ENCODE data around the gene ZNF445.

ZNF445 gene

DNA sequence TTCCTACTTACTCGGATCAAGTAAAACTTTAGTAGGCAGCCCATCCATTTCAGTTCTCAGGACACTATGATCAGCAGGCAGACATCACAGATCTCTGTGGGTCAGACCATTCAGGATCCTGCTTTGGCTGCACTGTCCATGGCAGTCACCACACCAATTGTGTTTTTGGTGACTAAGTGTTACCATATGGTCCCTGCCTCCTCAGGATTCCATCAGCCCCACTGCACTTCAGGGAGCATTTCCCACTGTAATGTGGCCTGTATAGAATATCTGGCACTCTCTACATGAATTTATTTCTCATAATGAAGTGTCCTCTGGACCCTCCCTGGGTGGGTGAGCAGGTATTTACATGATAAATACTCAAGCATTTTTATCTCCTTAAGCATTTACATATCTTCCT lies 41.3 kb downstream of the ZNF445 start:
- no peak overlapping the region for H3K27ac ChIP-seq (ENCODE audit: low read depth, low read length)
- H3K79me2 ChIP-seq (ENCODE audit: control insufficient read depth, insufficient read depth, low read length, unreplicated experiment), result no peaks in the 10 kb centered on the region
- no peaks in the 10 kb centered on the region for H3K36me3 ChIP-seq (ENCODE audit: insufficient read depth, low read length)
- H3K27me3 ChIP-seq (ENCODE audit: insufficient read depth, low read length), result no peaks in the 10 kb centered on the region
- no peak overlapping the region for H2AFZ ChIP-seq (ENCODE audit: low read length, unreplicated experiment)
- H3K4me3 ChIP-seq (ENCODE audit: low read depth, low read length), result no peak overlapping the region
- peaks cover 18% of the 10 kb centered on the region for H3K4me1 ChIP-seq (ENCODE audit: control insufficient read depth, insufficient read depth, low read length, unreplicated experiment)

DNA sequence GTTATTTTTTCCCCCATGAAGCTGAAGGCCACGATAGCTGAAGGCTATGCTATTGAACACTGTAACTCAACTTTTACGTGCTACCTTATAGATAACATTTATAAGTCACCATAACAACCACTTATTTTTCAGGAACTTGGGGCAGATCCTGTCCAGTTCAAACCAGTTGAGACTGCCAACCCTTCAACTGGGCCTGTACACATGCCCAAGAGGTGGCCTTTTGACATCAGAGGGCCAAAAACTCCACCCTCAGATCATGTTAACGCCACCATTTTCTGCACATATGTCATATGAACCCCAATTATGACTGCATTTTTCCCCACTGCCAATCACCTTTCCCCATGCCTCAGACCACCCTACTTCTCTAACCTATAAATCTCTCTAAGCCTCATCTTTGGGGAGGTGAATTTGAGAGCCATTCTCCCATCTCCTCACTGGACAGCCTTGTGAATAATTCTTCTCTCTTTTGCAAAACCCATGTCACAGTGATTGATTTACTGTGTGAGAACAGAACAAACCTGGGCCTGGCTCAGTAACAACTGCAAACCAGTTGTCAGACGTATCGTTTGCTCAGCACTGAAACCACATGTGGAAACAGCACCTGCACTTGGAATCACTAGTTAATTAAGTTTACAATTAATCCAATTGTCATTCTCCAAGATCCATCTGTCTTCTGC lies 42.5 kb downstream of the ZNF445 start:
- peaks cover 10% of the 10 kb centered on the region for H3K4me1 ChIP-seq (ENCODE audit: control insufficient read depth, insufficient read depth, low read length, unreplicated experiment)
- no peaks in the 10 kb centered on the region for H3K79me2 ChIP-seq (ENCODE audit: control insufficient read depth, insufficient read depth, low read length, unreplicated experiment)

DNA sequence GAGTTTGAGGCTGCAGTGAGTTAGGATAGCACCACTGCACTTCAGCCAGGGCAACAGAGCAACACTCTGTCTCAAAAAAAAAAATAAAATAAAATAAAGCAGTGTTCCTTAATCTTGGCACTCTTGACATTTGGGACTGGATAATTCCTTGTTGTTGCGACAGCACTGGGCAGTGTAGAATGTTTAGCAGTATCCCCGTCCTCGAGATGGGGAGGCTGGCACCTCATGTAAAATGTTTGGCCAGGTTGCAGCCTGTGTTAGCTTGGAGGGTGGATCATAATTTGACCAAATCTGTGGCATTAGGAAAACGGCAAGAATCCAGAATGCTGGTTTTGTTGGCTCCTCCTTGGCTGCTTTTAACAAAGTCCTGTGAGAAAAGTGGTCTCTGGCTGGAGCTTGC lies 47.0 kb downstream of the ZNF445 start:
- H3K27ac ChIP-seq (ENCODE audit: low read depth, low read length), result no peak overlapping the region
- H3K36me3 ChIP-seq (ENCODE audit: insufficient read depth, low read length), result no peaks in the 10 kb centered on the region
- no peaks in the 10 kb centered on the region for H3K4me1 ChIP-seq (ENCODE audit: control insufficient read depth, insufficient read depth, low read length, unreplicated experiment)
- no peaks in the 10 kb centered on the region for H3K79me2 ChIP-seq (ENCODE audit: control insufficient read depth, insufficient read depth, low read length, unreplicated experiment)
- no peaks in the 10 kb centered on the region for H3K27me3 ChIP-seq (ENCODE audit: insufficient read depth, low read length)
- H2AFZ ChIP-seq (ENCODE audit: low read length, unreplicated experiment), result no peak overlapping the region
- H3K4me3 ChIP-seq (ENCODE audit: low read depth, low read length), result no peak overlapping the region

More for the DNA sequence above, 42.5 kb downstream of the ZNF445 start:
- H2AFZ ChIP-seq (ENCODE audit: low read length, unreplicated experiment), result no peak overlapping the region
- no peaks in the 10 kb centered on the region for H3K27me3 ChIP-seq (ENCODE audit: insufficient read depth, low read length)
- no peak overlapping the region for H3K27ac ChIP-seq (ENCODE audit: low read depth, low read length)
- H3K4me3 ChIP-seq (ENCODE audit: low read depth, low read length), result no peak overlapping the region
- H3K36me3 ChIP-seq (ENCODE audit: insufficient read depth, low read length), result no peaks in the 10 kb centered on the region

DNA sequence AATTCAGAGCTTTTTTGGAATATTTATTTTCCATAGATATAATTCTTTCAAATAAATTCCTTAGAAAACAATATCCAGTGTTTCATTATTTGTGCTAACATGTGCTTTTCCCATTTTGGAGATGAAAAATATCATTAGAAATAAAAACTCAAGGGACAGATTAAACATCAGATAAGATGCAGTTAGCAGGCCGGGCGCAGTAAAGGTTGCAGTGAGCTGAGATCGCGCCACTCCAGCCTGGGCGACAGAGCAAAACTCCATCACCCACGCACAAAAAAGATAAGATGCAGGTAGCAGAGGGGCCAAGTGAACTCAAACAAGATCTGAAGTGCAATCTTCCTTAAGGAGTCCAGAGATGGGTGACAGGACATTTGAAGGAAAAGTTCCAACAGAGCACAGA lies 48.0 kb downstream of the ZNF445 start:
- Histone ChIP-seq H3K27ac (ENCODE audit: low read depth, low read length) (no peak overlapping the region), H3K79me2 (ENCODE audit: control insufficient read depth, insufficient read depth, low read length, unreplicated experiment) (no peaks in the 10 kb centered on the region), H3K4me3 (ENCODE audit: low read depth, low read length) (no peak overlapping the region), H3K4me1 (ENCODE audit: control insufficient read depth, insufficient read depth, low read length, unreplicated experiment) (no peaks in the 10 kb centered on the region), H3K27me3 (ENCODE audit: insufficient read depth, low read length) (no peaks in the 10 kb centered on the region), H3K36me3 (ENCODE audit: insufficient read depth, low read length) (no peaks in the 10 kb centered on the region), H2AFZ (ENCODE audit: low read length, unreplicated experiment) (no peak overlapping the region)

DNA sequence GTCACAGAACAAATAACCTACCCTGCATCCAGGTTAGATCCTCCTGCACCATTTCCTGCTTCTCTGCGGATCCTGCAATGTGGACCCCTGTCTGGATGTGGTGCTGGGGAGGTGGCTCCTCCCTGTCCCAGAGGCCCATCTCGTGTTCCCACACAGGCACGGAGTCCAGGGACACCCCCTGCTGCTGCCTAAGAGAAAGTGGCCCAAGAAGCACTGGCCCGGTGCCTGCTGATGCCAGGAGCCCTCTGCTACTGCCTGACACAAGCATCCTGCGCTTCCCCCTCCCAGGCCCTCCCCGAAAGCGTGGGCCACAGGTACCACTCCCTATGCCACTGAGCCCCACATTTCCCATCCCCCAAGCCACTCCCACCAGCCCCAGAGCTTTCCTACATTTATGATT lies 48.6 kb downstream of the ZNF445 start:
- Histone ChIP-seq H3K27ac (ENCODE audit: low read depth, low read length) (no peak overlapping the region), H3K36me3 (ENCODE audit: insufficient read depth, low read length) (no peaks in the 10 kb centered on the region), H2AFZ (ENCODE audit: low read length, unreplicated experiment) (no peak overlapping the region), H3K79me2 (ENCODE audit: control insufficient read depth, insufficient read depth, low read length, unreplicated experiment) (no peaks in the 10 kb centered on the region), H3K27me3 (ENCODE audit: insufficient read depth, low read length) (no peaks in the 10 kb centered on the region), H3K4me1 (ENCODE audit: control insufficient read depth, insufficient read depth, low read length, unreplicated experiment) (no peaks in the 10 kb centered on the region), H3K4me3 (ENCODE audit: low read depth, low read length) (no peak overlapping the region)

DNA sequence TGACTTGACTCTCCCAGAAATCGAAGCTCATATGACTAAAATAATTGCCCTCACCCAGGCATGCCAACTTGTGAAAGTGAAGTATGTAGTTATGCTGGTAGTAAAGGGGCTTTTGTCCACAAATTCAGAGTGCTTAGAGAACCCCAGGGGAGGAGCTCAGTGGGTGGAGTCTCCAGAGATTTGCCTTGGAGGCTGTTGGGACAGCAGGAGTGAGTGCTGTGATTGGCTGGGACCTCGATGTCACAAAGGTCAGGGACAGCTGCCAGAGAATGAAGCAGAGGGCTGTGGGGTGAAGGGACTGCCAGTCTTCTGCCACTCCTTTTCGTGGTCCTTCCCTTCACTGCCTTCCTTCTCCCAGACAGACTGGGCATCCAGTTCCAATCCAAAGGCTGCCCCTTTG lies 49.8 kb downstream of the ZNF445 start:
- Histone ChIP-seq H3K4me1 (ENCODE audit: control insufficient read depth, insufficient read depth, low read length, unreplicated experiment) (no peaks in the 10 kb centered on the region), H3K36me3 (ENCODE audit: insufficient read depth, low read length) (no peaks in the 10 kb centered on the region), H3K79me2 (ENCODE audit: control insufficient read depth, insufficient read depth, low read length, unreplicated experiment) (no peaks in the 10 kb centered on the region), H3K4me3 (ENCODE audit: low read depth, low read length) (no peak overlapping the region), H3K27me3 (ENCODE audit: insufficient read depth, low read length) (no peaks in the 10 kb centered on the region), H3K27ac (ENCODE audit: low read depth, low read length) (no peak overlapping the region), H2AFZ (ENCODE audit: low read length, unreplicated experiment) (no peak overlapping the region)

DNA sequence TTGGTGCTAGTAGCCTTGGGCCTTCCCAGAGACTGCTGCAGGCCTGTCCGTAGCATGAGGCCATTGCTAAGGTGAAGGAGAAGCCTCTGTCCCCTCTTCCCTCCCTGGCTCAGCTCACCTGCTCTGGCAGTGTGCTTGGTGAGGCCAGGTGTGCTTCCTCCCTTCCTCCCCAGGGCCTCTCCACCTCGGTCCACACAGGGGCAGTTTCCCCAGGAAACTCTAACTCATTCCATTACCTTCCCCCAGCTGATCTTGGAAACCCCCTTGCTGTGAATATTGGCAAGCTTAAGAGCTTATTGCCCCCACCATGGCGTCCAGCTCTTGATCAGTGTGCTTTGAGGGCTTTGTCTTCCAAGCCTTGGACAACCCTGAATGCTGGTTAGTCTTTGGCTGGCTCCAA lies 52.7 kb downstream of the ZNF445 start:
- Histone ChIP-seq H2AFZ (ENCODE audit: low read length, unreplicated experiment) (no peak overlapping the region), H3K27me3 (ENCODE audit: insufficient read depth, low read length) (no peaks in the 10 kb centered on the region), H3K27ac (ENCODE audit: low read depth, low read length) (no peak overlapping the region), H3K4me3 (ENCODE audit: low read depth, low read length) (no peak overlapping the region), H3K4me1 (ENCODE audit: control insufficient read depth, insufficient read depth, low read length, unreplicated experiment) (no peaks in the 10 kb centered on the region), H3K36me3 (ENCODE audit: insufficient read depth, low read length) (no peaks in the 10 kb centered on the region), H3K79me2 (ENCODE audit: control insufficient read depth, insufficient read depth, low read length, unreplicated experiment) (no peaks in the 10 kb centered on the region)

DNA sequence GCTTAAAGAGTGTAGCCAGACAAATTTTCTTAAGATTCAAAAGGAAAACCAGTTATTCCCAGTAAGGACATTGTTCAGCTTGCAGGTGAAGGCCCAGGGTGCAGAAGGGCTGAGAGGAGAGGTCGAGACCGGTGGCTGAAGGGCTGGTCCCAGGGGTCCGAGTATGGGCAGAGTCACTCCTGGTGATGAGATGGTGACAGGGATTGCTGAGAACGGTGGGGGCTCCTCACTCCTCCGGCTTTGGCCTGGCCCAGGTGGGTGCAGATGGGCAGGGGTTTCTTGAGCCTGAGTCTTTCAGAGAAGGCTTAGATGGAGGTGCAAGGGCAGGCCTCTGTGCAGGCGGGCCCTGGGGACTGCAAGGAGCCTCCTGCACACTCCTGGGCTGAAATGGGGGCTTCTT lies 56.2 kb downstream of the ZNF445 start:
- no peak overlapping the region for H3K27ac ChIP-seq (ENCODE audit: low read depth, low read length)
- H3K4me3 ChIP-seq (ENCODE audit: low read depth, low read length), result no peak overlapping the region
- no peaks in the 10 kb centered on the region for H3K36me3 ChIP-seq (ENCODE audit: insufficient read depth, low read length)
- H2AFZ ChIP-seq (ENCODE audit: low read length, unreplicated experiment), result no peak overlapping the region
- no peaks in the 10 kb centered on the region for H3K79me2 ChIP-seq (ENCODE audit: control insufficient read depth, insufficient read depth, low read length, unreplicated experiment)
- no peaks in the 10 kb centered on the region for H3K4me1 ChIP-seq (ENCODE audit: control insufficient read depth, insufficient read depth, low read length, unreplicated experiment)
- no peaks in the 10 kb centered on the region for H3K27me3 ChIP-seq (ENCODE audit: insufficient read depth, low read length)

DNA sequence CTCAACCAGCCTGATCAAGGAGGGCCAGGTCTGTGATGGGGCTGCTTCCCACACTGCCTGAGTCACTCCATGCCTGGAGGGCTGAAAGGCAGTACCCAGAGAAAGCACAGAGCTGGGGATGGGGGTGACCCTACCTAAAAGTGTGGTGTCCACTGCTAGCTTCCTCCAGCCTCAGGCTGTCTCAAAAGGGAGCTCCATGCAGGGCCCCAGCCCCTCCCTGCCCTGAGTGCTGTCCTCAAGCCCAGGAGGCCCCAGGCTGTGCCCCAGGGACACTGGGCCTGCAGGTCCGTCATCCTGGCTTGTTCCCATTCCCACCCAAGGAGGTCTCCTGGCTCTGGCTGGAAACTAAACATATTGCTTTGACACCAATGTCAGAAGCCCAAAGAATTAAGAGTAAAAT lies 56.8 kb downstream of the ZNF445 start:
- H3K27me3 ChIP-seq (ENCODE audit: insufficient read depth, low read length), result no peaks in the 10 kb centered on the region
- H2AFZ ChIP-seq (ENCODE audit: low read length, unreplicated experiment), result no peak overlapping the region
- no peaks in the 10 kb centered on the region for H3K4me1 ChIP-seq (ENCODE audit: control insufficient read depth, insufficient read depth, low read length, unreplicated experiment)
- H3K27ac ChIP-seq (ENCODE audit: low read depth, low read length), result no peak overlapping the region
- no peak overlapping the region for H3K4me3 ChIP-seq (ENCODE audit: low read depth, low read length)
- no peaks in the 10 kb centered on the region for H3K36me3 ChIP-seq (ENCODE audit: insufficient read depth, low read length)
- no peaks in the 10 kb centered on the region for H3K79me2 ChIP-seq (ENCODE audit: control insufficient read depth, insufficient read depth, low read length, unreplicated experiment)

DNA sequence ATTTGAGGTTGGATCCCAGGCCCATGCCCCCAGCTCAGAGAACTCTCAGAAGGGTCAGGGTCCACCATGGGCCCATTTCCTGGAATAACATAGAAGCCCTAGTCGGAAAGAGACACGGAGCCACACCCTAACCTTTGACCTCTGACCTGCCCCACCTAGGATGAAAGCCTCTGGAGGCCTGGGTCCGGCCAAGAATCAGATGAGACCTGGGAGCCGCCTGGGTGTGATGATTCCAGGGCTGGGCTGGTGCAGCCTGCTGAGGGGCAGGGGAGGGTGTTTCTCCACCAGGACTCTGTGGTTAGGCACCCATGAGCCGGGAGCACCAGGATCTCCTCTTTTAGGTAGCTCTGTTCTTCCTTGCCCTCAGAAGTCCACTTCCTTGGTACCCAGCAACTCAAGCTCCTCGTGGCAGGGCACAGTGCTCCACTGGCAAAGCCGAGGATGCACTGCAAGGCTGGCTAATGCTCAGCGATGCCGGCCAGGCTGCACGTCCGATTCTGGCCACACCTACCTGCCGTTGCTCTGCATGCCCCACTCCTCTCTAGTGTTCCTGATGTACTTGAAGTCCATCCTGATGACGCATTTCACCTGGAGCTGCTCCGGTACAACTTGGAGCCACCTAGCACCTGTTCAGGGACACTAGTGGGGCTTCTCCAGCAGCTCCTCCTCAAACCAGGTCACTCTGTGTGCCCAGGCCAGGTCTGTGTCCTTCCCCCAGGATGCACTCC lies 57.4 kb downstream of the ZNF445 start:
- no peaks in the 10 kb centered on the region for H3K79me2 ChIP-seq (ENCODE audit: control insufficient read depth, insufficient read depth, low read length, unreplicated experiment)
- no peak overlapping the region for H3K27ac ChIP-seq (ENCODE audit: low read depth, low read length)
- H2AFZ ChIP-seq (ENCODE audit: low read length, unreplicated experiment), result no peak overlapping the region
- H3K4me3 ChIP-seq (ENCODE audit: low read depth, low read length), result no peak overlapping the region
- no peaks in the 10 kb centered on the region for H3K27me3 ChIP-seq (ENCODE audit: insufficient read depth, low read length)
- H3K4me1 ChIP-seq (ENCODE audit: control insufficient read depth, insufficient read depth, low read length, unreplicated experiment), result no peaks in the 10 kb centered on the region
- H3K36me3 ChIP-seq (ENCODE audit: insufficient read depth, low read length), result no peaks in the 10 kb centered on the region

Data from ACC112 (cell line).